Adipose tissue (tissue), 3 donors: ENCODE data around the gene LDLRAD2. TPM values are rescaled to one million over a fixed set of nuclear protein-coding genes. Genes with fewer than 3 reads are reported as not detected.
"Not testable (repeated sequence)": the region's sequence is repeated elsewhere in the genome, so short reads cannot be mapped to it uniquely, and the experiment has no call there.

Experiments
- H3K27ac ChIP-seq: one replicate; pipeline ENCODE4 v1.5.1; 2013; ENCODE audit warnings: low read depth, low read length
- WGBS, 3 donors: extraction: QIAGEN DNeasy Blood & Tissue Kit; methylation state at CpG; one replicate each; pipeline ENCODE4 v1.1.7; 2013; 5-methylcytosine and 5-hydroxymethylcytosine counted together
- polyA plus RNA-seq, 3 donors: library from polyadenylated mRNA; stranded (reverse); fragments of 200-250 nt; gene quantifications; one replicate each; pipeline ENCODE4 v1.2.3, GENCODE V29; 2013
- donor health status: healthy with polysubstance abuse.
- donor health status: Bipolar disorder and iron deficiency.
- donor health status: healthy.

Gene LDLRAD2
- polyA plus RNA-seq: 1 to 10 TPM in 2 of 3 donors, under 1 TPM in 1; 0.63 to 6.7 (median 2.9) TPM

GRCh38 chr1:21811875-21812305 is at the start of gene LDLRAD2:
LDLRAD2 (plus strand) TSS chr1:21812265; CDS start chr1:21812452, 187 bp downstream.
- H3K27ac ChIP-seq: no peak within 1 kb of the TSS
- 51 to 62% (median 55%) methylated on average over 2 of the region's 2 CpGs for WGBS, 3 donors

GRCh38 chr1:21763236-21763635 is 48.8 kb upstream of the LDLRAD2 start:
- WGBS, 3 donors: 89 to 97% (median 96%) methylated on average over 10 of the region's 10 CpGs
- H3K27ac ChIP-seq: no peak overlapping the region

GRCh38 chr1:21763694-21764419 is 48.2 kb upstream of the LDLRAD2 start:
- WGBS, 3 donors: 68 to 73% (median 73%) methylated on average over 7 of the region's 7 CpGs
- H3K27ac ChIP-seq: no peak overlapping the region

- H3K27ac ChIP-seq: no peak overlapping the region
- WGBS, 3 donors: 33 to 54% (median 52%) methylated on average over 13 of the region's 13 CpGs
Observed at GRCh38 chr1:21764615-21765423, 47.2 kb upstream of the LDLRAD2 start.

GRCh38 chr1:21766210-21766609 is 45.9 kb upstream of the LDLRAD2 start:
- 77 to 90% (median 85%) methylated on average over 4 of the region's 4 CpGs for WGBS, 3 donors
- no peak overlapping the region for H3K27ac ChIP-seq

GRCh38 chr1:21767106-21767505 is 45.0 kb upstream of the LDLRAD2 start:
- 92 to 96% (median 93%) methylated on average over 8 of the region's 8 CpGs for WGBS, 3 donors
- H3K27ac ChIP-seq: not testable (repeated sequence)

GRCh38 chr1:21770201-21770600 is 41.9 kb upstream of the LDLRAD2 start:
- WGBS, 3 donors: 92 to 100% (median 100%) methylated on average over 2 of the region's 2 CpGs
- H3K27ac ChIP-seq: no peak overlapping the region

- WGBS, 3 donors: 88 to 98% (median 96%) methylated on average over 9 of the region's 9 CpGs
- H3K27ac ChIP-seq: not testable (repeated sequence)
Observed at GRCh38 chr1:21770602-21771001, 41.5 kb upstream of the LDLRAD2 start.

- WGBS, 3 donors: 59 to 91% (median 74%) methylated on average over 10 of the region's 10 CpGs
- not testable (repeated sequence) for H3K27ac ChIP-seq
Observed at GRCh38 chr1:21771672-21772071, 40.4 kb upstream of the LDLRAD2 start.

GRCh38 chr1:21773585-21773984 is 38.5 kb upstream of the LDLRAD2 start:
- no peak overlapping the region for H3K27ac ChIP-seq
- 31 to 52% (median 43%) methylated on average over 3 of the region's 3 CpGs for WGBS, 3 donors

- no peak overlapping the region for H3K27ac ChIP-seq
- WGBS, 3 donors: 91 to 95% (median 93%) methylated on average over 15 of the region's 15 CpGs
Observed at GRCh38 chr1:21774835-21775549, 37.1 kb upstream of the LDLRAD2 start.

- H3K27ac ChIP-seq: no peak overlapping the region
- WGBS, 3 donors: 39 to 54% (median 44%) methylated on average over 2 of the region's 2 CpGs
Observed at GRCh38 chr1:21775550-21775914, 36.5 kb upstream of the LDLRAD2 start.

- H3K27ac ChIP-seq: no peak overlapping the region
Observed at GRCh38 chr1:21775985-21776562, 36.0 kb upstream of the LDLRAD2 start.

GRCh38 chr1:21776925-21777324 is 35.1 kb upstream of the LDLRAD2 start:
- WGBS, 3 donors: 67 to 85% (median 83%) methylated on average over 5 of the region's 5 CpGs
- not testable (repeated sequence) for H3K27ac ChIP-seq

- 87 to 100% (median 97%) methylated on average over 2 of the region's 2 CpGs for WGBS, 3 donors
- H3K27ac ChIP-seq: no peak overlapping the region
Observed at GRCh38 chr1:21778405-21778727, 33.7 kb upstream of the LDLRAD2 start.

GRCh38 chr1:21779613-21780521 is 32.2 kb upstream of the LDLRAD2 start:
- no peak overlapping the region for H3K27ac ChIP-seq
- 77 to 83% (median 81%) methylated on average over 12 of the region's 12 CpGs for WGBS, 3 donors

GRCh38 chr1:21781815-21782348 is 30.2 kb upstream of the LDLRAD2 start:
- no peak overlapping the region for H3K27ac ChIP-seq
- 0 to 1% (median 1%) methylated on average over 17 of the region's 17 CpGs for WGBS, 3 donors
